PC-3 (cell line): Measurements from ENCODE around the gene SRPK3. TPM values are rescaled to one million over a fixed set of nuclear protein-coding genes. Genes with fewer than 3 reads are reported as not detected.

Experiments used
- ATAC-seq: fragments of 200-7000 bp; cut with Tn5 transposase; 2 replicates; pipeline ENCODE4 v1.9.1; 2020; ENCODE audit warnings: mild to moderate bottlenecking, moderate library complexity
- BruUV-seq: library from RNA; stranded (reverse); fragments of 400-500 nt; replicated peaks from 2 replicates; lab custom pipeline; 2021; lab: Mats Ljungman, UMichigan
- CTCF ChIA-PET: fragments of 300-600 bp; sonication (Branson Sonifier 250); formaldehyde crosslinking; loops from one replicate; lab custom pipeline; 2022; ENCODE audit warnings: antibody characterized with exemption; lab: Charles Lee
- POLR2A ChIA-PET: fragments of 300-600 bp; sonication (Branson Sonifier 250); formaldehyde crosslinking; loops from one replicate; lab custom pipeline; 2022; ENCODE audit warnings: antibody characterized with exemption; ENCODE audit not compliant: unreplicated experiment; lab: Charles Lee
- DNase-seq: peaks from one replicate; pipeline ENCODE4 v3.0.0-alpha.2; 2015
- H2AFZ ChIP-seq: fragments of 300-600 bp; sonication (generic); 2 replicates; pipeline ENCODE4 v1.6.0; 2016; ENCODE audit warnings: antibody characterized with exemption, low read length
- H3F3A ChIP-seq: fragments of 300-600 bp; sonication (generic); one replicate; pipeline ENCODE4 v1.6.0; 2017; ENCODE audit warnings: antibody characterized with exemption, low read length, control low read depth, mild to moderate bottlenecking; ENCODE audit not compliant: unreplicated experiment
- H3K27ac ChIP-seq: fragments of 300-600 bp; sonication (generic); 2 replicates; pipeline ENCODE4 v1.5.1; 2016; ENCODE audit warnings: mild to moderate bottlenecking, low read length
- H3K27me3 ChIP-seq: fragments of 300-600 bp; sonication (generic); 2 replicates; pipeline ENCODE4 v1.6.1; 2016; ENCODE audit warnings: low read length, mixed read lengths
- H3K36me3 ChIP-seq: fragments of 300-600 bp; sonication (generic); 2 replicates; pipeline ENCODE4 v1.6.1; 2016; ENCODE audit warnings: low read depth, mixed run types, low read length, mixed read lengths
- H3K4me1 ChIP-seq: fragments of 300-600 bp; sonication (generic); 2 replicates; pipeline ENCODE4 v1.5.1; 2016; ENCODE audit warnings: low read length; ENCODE audit not compliant: insufficient read depth
- H3K4me2 ChIP-seq: fragments of 300-600 bp; sonication (generic); 2 replicates; pipeline ENCODE4 v1.6.0; 2016; ENCODE audit warnings: low read length
- H3K4me3 ChIP-seq: fragments of 300-600 bp; sonication (generic); 2 replicates; pipeline ENCODE4 v1.5.1; 2016; ENCODE audit warnings: mild to moderate bottlenecking, low read length, mixed read lengths
- H3K79me2 ChIP-seq: fragments of 300-600 bp; sonication (generic); 2 replicates; pipeline ENCODE4 v1.6.1; 2017; ENCODE audit warnings: low read length, mixed read lengths
- H3K9ac ChIP-seq: fragments of 300-600 bp; sonication (generic); 2 replicates; pipeline ENCODE4 v1.6.0; 2016; ENCODE audit warnings: mild to moderate bottlenecking, low read length
- H3K9me2 ChIP-seq: fragments of 300-600 bp; sonication (generic); replicated peaks from 2 replicates; pipeline ENCODE4 v1.6.1; 2016; ENCODE audit warnings: mixed run types, low read length, mixed read lengths
- H3K9me3 ChIP-seq: fragments of 300-600 bp; sonication (generic); 2 replicates; pipeline ENCODE4 v1.6.1; 2016; ENCODE audit warnings: low read length, mixed read lengths
- H4K20me1 ChIP-seq: fragments of 300-600 bp; sonication (generic); 2 replicates; pipeline ENCODE4 v1.6.1; 2016; ENCODE audit warnings: low read length, mixed read lengths
- CTCF ChIP-seq: fragments of 300-600 bp; sonication (generic); conservative IDR thresholded peaks from 2 replicates; pipeline ENCODE4 v1.5.1; 2017; ENCODE audit warnings: antibody characterized with exemption, low read depth, mild to moderate bottlenecking, low read length
- EZH2 ChIP-seq: fragments of 300-600 bp; sonication (generic); IDR thresholded peaks from one replicate; pipeline ENCODE4 v1.6.1; 2017; ENCODE audit warnings: antibody characterized with exemption, mild to moderate bottlenecking, low read length; ENCODE audit not compliant: unreplicated experiment
- EZH2phosphoT487 ChIP-seq: fragments of 300-600 bp; sonication (generic); IDR thresholded peaks from 2 replicates; pipeline ENCODE4 v1.6.1; 2018; ENCODE audit warnings: mild to moderate bottlenecking, antibody characterized with exemption, low read length, borderline replicate concordance
- intact Hi-C: fragments of 100-400 bp; cut with micrococcal nuclease; formaldehyde crosslinking; loops from 2 replicates; pipeline ENCODE4 v1.9.0; 2023
- total RNA-seq: library from RNA; depleted of rRNA; stranded (reverse); fragments of >200 nt; gene quantifications from 2 replicates; pipeline ENCODE4 v1.2.3, GENCODE V29; 2014

SRPK3 gene
- total RNA-seq, 1 experiment from 2014 or later = 1.5 TPM

GRCh38 chrX:153797415-153798015 is 16.7 kb downstream of the SRPK3 start:
- BruUV-seq = no TSS peak
- H2AFZ ChIP-seq = no peak overlapping the region
- DNase-seq = no peak
- peaks cover 18% of the 10 kb centered on the region for H3K4me1 ChIP-seq
- ChIA-PET CTCF (no interaction called here), POLR2A (no interaction called here)
- intact Hi-C loops = no loop called here
- peaks cover 38% of the 10 kb centered on the region for H3K79me2 ChIP-seq
- ATAC-seq = no peak
- H3K27ac ChIP-seq = no peak overlapping the region
- H3K9me2 ChIP-seq = no peaks in the 10 kb centered on the region
- H3K9ac ChIP-seq = no peak overlapping the region
- H3K4me2 ChIP-seq = no peak overlapping the region
- H4K20me1 ChIP-seq = no peaks in the 10 kb centered on the region
- H3K9me3 ChIP-seq = no peaks in the 10 kb centered on the region
- H3K36me3 ChIP-seq = peaks cover 8% of the 10 kb centered on the region; the same call in 1 of the 2 replicates
- no peak overlapping the region for H3K4me3 ChIP-seq
- H3K27me3 ChIP-seq = no peaks in the 10 kb centered on the region
- no peaks in the 10 kb centered on the region for H3F3A ChIP-seq
- TF ChIP-seq CTCF = no peak
- TF ChIP-seq EZH2 = no peak
- TF ChIP-seq EZH2phosphoT487 = no peak

- no peak overlapping the region for H3K4me3 ChIP-seq
- H4K20me1 ChIP-seq = no peaks in the 10 kb centered on the region
- ATAC-seq (no peak), DNase-seq (no peak)
- no peaks in the 10 kb centered on the region for H3K27me3 ChIP-seq
- peaks cover 11% of the 10 kb centered on the region for H3K4me1 ChIP-seq
- TF ChIP-seq EZH2 = no peak
- TF ChIP-seq CTCF = no peak
- TF ChIP-seq EZH2phosphoT487 = no peak
- ChIA-PET POLR2A (no interaction called here), CTCF (no interaction called here)
- H3K9me2 ChIP-seq = no peaks in the 10 kb centered on the region
- no peak overlapping the region for H3K9ac ChIP-seq
- peaks cover 8% of the 10 kb centered on the region; the same call in 1 of the 2 replicates for H3K36me3 ChIP-seq
- no peaks in the 10 kb centered on the region for H3F3A ChIP-seq
- no peak overlapping the region for H3K27ac ChIP-seq
- peaks cover 24% of the 10 kb centered on the region for H3K79me2 ChIP-seq
- intact Hi-C loops = no loop called here
- H2AFZ ChIP-seq = no peak overlapping the region
- BruUV-seq = no TSS peak
- H3K4me2 ChIP-seq = no peak overlapping the region
- H3K9me3 ChIP-seq = no peaks in the 10 kb centered on the region
These were observed 18.5 kb downstream of the SRPK3 start for GRCh38 chrX:153799326-153799725.

GRCh38 chrX:153800177-153800722 is 19.4 kb downstream of the SRPK3 start:
- Histone ChIP-seq H3K27ac (no peak overlapping the region), H2AFZ (no peak overlapping the region), H3K4me3 (no peak overlapping the region), H3K27me3 (no peaks in the 10 kb centered on the region), H3K4me2 (no peak overlapping the region), H3K79me2 (peaks cover 15% of the 10 kb centered on the region), H3K9me2 (no peaks in the 10 kb centered on the region), H3K4me1 (peaks cover 11% of the 10 kb centered on the region), H3F3A (no peaks in the 10 kb centered on the region), H3K9me3 (no peaks in the 10 kb centered on the region), H3K9ac (no peak overlapping the region), H4K20me1 (no peaks in the 10 kb centered on the region), H3K36me3 (peaks cover 8% of the 10 kb centered on the region; the same call in 1 of the 2 replicates)
- ChIA-PET POLR2A (no interaction called here), CTCF (no interaction called here)
- BruUV-seq = no TSS peak
- intact Hi-C loops = no loop called here
- no peak for DNase-seq
- peak; percentile 12; the same call in 1 of the 2 replicates for ATAC-seq
- TF ChIP-seq EZH2 (no peak), CTCF (no peak), EZH2phosphoT487 (no peak)
